B cell (primary cell): Measurements from ENCODE around the gene PACSIN1. TPM values are rescaled to one million over a fixed set of nuclear protein-coding genes. Genes with fewer than 3 reads are reported as not detected.

Source experiments
- ATAC-seq: fragments of 200-7000 bp; cut with Tn5 transposase; one replicate; pipeline ENCODE4 v1.10.0; 2021; ENCODE audit warnings: low read depth, mild to moderate bottlenecking, moderate number of reproducible peaks, moderate library complexity
- CTCF ChIA-PET: fragments of 350-600 bp; sonication (Branson Sonifier 250); formaldehyde crosslinking; loops from one replicate; lab custom pipeline; 2021; ENCODE audit warnings: antibody characterized with exemption, inconsistent platforms; lab: Charles Lee
- POLR2A ChIA-PET: fragments of 350-600 bp; sonication (Branson Sonifier 250); formaldehyde crosslinking; loops from one replicate; lab custom pipeline; 2021; ENCODE audit warnings: antibody characterized with exemption; lab: Charles Lee
- DNase-seq: peaks from one replicate; pipeline ENCODE4 v3.0.0; 2013
- H2AFZ ChIP-seq: 2 replicates; pipeline ENCODE4 v1.6.1; 2012; ENCODE audit warnings: mild to moderate bottlenecking, low read depth, low read length; ENCODE audit not compliant: insufficient read depth, poor library complexity, severe bottlenecking
- H3K27ac ChIP-seq, 2 donors: 1 replicate in 1 of 2; 2 replicates in 1 of 2; pipeline ENCODE4 v1.5.1; 2012 to 2013; ENCODE audit warnings: low read length in 2 of 2, mild to moderate bottlenecking in 2 of 2, moderate library complexity in 1 of 2
- H3K27me3 ChIP-seq, 4 experiments: fragments of 200-600 bp in 1 of 4; sonication (generic) in 1 of 4; replicated peaks in 1 of 4; 1 replicate in 2 of 4; 2 replicates in 2 of 4; pipeline versions ENCODE4 v1.6.1 to v1.7.0; 2013 to 2016; ENCODE audit warnings: low read length in 3 of 4, mild to moderate bottlenecking in 2 of 4, mixed read lengths in 1 of 4, moderate library complexity in 1 of 4; ENCODE audit not compliant: insufficient read depth in 4 of 4, control insufficient read depth in 3 of 4; ENCODE audit errors: control extremely low read depth in 1 of 4
- H3K36me3 ChIP-seq, 2 experiments: replicated peaks in 1 of 2; 1 replicate in 1 of 2; 2 replicates in 1 of 2; pipeline versions ENCODE4 v1.6.1 to v1.7.1; 2013; ENCODE audit warnings: low read length in 1 of 2; ENCODE audit not compliant: insufficient read depth in 2 of 2, control insufficient read depth in 1 of 2; ENCODE audit errors: control extremely low read depth in 1 of 2, extremely low read depth in 1 of 2
- H3K4me1 ChIP-seq, 2 donors: fragments of 200-600 bp in 1 of 2; sonication (generic) in 1 of 2; 1 replicate in 1 of 2; 2 replicates in 1 of 2; pipeline versions ENCODE4 v1.5.1 to v1.6.1; 2013 to 2017; ENCODE audit warnings: low read length in 2 of 2; ENCODE audit not compliant: control insufficient read depth in 2 of 2, insufficient read depth in 2 of 2
- H3K4me2 ChIP-seq: replicated peaks from 2 replicates; pipeline ENCODE3; 2012; ENCODE audit warnings: mild to moderate bottlenecking, low read depth, low read length; ENCODE audit not compliant: poor library complexity, severe bottlenecking
- H3K4me3 ChIP-seq, 5 experiments: fragments of 200-600 bp in 1 of 5; sonication (generic) in 1 of 5; 1 replicate in 3 of 5; 2 replicates in 2 of 5; pipeline versions ENCODE4 v1.5.1 to v1.7.0; 2011 to 2016; ENCODE audit warnings: low read length in 4 of 5, mild to moderate bottlenecking in 4 of 5, low read depth in 2 of 5, control low read depth in 1 of 5, moderate library complexity in 1 of 5; ENCODE audit not compliant: insufficient read depth in 1 of 5; ENCODE audit errors: control extremely low read depth in 1 of 5, extremely low read depth in 1 of 5
- H3K79me2 ChIP-seq: fragments of 200-600 bp; sonication (generic); one replicate; pipeline ENCODE4 v1.6.0; 2016; ENCODE audit warnings: low read length; ENCODE audit not compliant: control insufficient read depth, insufficient read depth
- H3K9ac ChIP-seq: fragments of 200-600 bp; sonication (generic); 2 replicates; pipeline ENCODE4 v1.6.1; 2017; ENCODE audit warnings: mild to moderate bottlenecking, low read length, moderate library complexity
- H3K9me3 ChIP-seq, 3 donors: one replicate each; pipeline versions ENCODE4 v1.6.1 to v1.7.1; 2013; ENCODE audit warnings: low read length in 2 of 3; ENCODE audit not compliant: control insufficient read depth in 2 of 3, insufficient read depth in 1 of 3; ENCODE audit errors: control extremely low read depth in 1 of 3
- H4K20me1 ChIP-seq: 2 replicates; pipeline ENCODE4 v1.6.0; 2012; ENCODE audit warnings: mild to moderate bottlenecking, low read length; ENCODE audit not compliant: insufficient read depth, control insufficient read depth, poor library complexity, severe bottlenecking
- H3K27ac Mint-ChIP-seq: one replicate; pipeline ENCODE4 v1.8.0; 2021; ENCODE audit warnings: mixed read lengths
- H3K27me3 Mint-ChIP-seq: one replicate; pipeline ENCODE4 v1.8.0; 2021; ENCODE audit warnings: mixed read lengths
- H3K4me1 Mint-ChIP-seq: one replicate; pipeline ENCODE4 v1.8.0; 2021; ENCODE audit warnings: mixed read lengths
- H3K4me3 Mint-ChIP-seq: one replicate; pipeline ENCODE4 v1.8.0; 2021; ENCODE audit warnings: mixed read lengths
- H3K9me3 Mint-ChIP-seq: one replicate; pipeline ENCODE4 v1.8.0; 2022; ENCODE audit warnings: mixed read lengths; ENCODE audit not compliant: insufficient read depth
- CTCF ChIP-seq: fragments of 200-600 bp; IDR thresholded peaks from one replicate; pipeline ENCODE4 v1.8.0; 2022; ENCODE audit warnings: antibody characterized with exemption, mild to moderate bottlenecking
- EZH2 ChIP-seq: IDR thresholded peaks from 2 replicates; pipeline ENCODE4 v1.6.1; 2012; ENCODE audit warnings: borderline replicate concordance, low read depth, mild to moderate bottlenecking, moderate library complexity, low read length; ENCODE audit not compliant: insufficient read depth, poor library complexity, severe bottlenecking
- WGBS: methylation state at CpG from one replicate; pipeline ENCODE4 v1.1.5; 2013; ENCODE audit warnings: missing lambda C conversion rate; ENCODE audit not compliant: insufficient coverage; 5-methylcytosine and 5-hydroxymethylcytosine counted together
- intact Hi-C: fragments of 100-400 bp; cut with micrococcal nuclease; formaldehyde crosslinking; loops from one replicate; pipeline ENCODE4 v1.10.0; 2022
- polyA plus RNA-seq: library from polyadenylated mRNA; depleted of rRNA; stranded (reverse); fragments of >200 nt; gene quantifications from 2 replicates; pipeline ENCODE4 v1.2.3, GENCODE V29; 2012
- total RNA-seq, 2 donors: library from RNA; stranded (reverse); fragments of 120-200 nt in 1 of 2; gene quantifications; 1 replicate in 1 of 2; 2 replicates in 1 of 2; pipeline versions ENCODE4 v1.2.3 to v1.2.4, GENCODE V29; 2013 to 2022

PACSIN1 gene
- total and polyA plus RNA-seq, 2 donors (not counting 1 experiment from before 2014, with no cell fraction given), result 0.18 to 0.20 TPM

- Histone ChIP-seq H3K4me1 (no peaks in the 10 kb centered on the region), H3K4me3 (no peak overlapping the region), H3K27me3 (no peaks in the 10 kb centered on the region), H4K20me1 (peaks cover 11% of the 10 kb centered on the region), H3K9me3 (no peaks in the 10 kb centered on the region), H2AFZ (no peak overlapping the region), H3K27ac (no peak overlapping the region), H3K4me2 (no peak overlapping the region), H3K9ac (no peak overlapping the region), H3K79me2 (no peaks in the 10 kb centered on the region), H3K36me3 (no peaks in the 10 kb centered on the region)
- 100% methylated on average over 3 of the region's 7 CpGs for WGBS
- no peak for TF ChIP-seq CTCF
- TF ChIP-seq EZH2, result no peak
- no peak overlapping the region for H3K4me3 Mint-ChIP-seq
- intact Hi-C loops, result no loop called here
- no peaks in the 10 kb centered on the region for H3K9me3 Mint-ChIP-seq
- ATAC-seq, result no peak
- ChIA-PET CTCF (interaction anchor here (1.6 to 1.7 kb wide), 2 partner anchors 32 to 119 kb away, joined by 4 to 5 read pairs; no protein-coding TSS in a partner anchor), POLR2A (interaction anchor here (0.7 kb wide), 1 partner anchor 110 kb away, joined by 3 read pairs; no protein-coding TSS in a partner anchor)
- H3K27me3 Mint-ChIP-seq, result no peaks in the 10 kb centered on the region
- no peak overlapping the region for H3K27ac Mint-ChIP-seq
- DNase-seq, result no peak
- no peaks in the 10 kb centered on the region for H3K4me1 Mint-ChIP-seq
Observed at GRCh38 chr6:34578445-34579262, 112.8 kb downstream of the PACSIN1 start.
